HCT116 (cell line): ENCODE results near the gene UBAC2. TPM values are rescaled to one million over a fixed set of nuclear protein-coding genes. Genes with fewer than 3 reads are reported as not detected.

ENCODE experiments used
- ATAC-seq: fragments of 200-7000 bp; cut with Tn5 transposase; 2 replicates; pipeline ENCODE4 v1.9.1; 2020; ENCODE audit warnings: mild to moderate bottlenecking, moderate library complexity
- BruUV-seq: library from RNA; stranded (reverse); fragments of 400-500 nt; replicated peaks from 2 replicates; lab custom pipeline; 2021; lab: Mats Ljungman, UMichigan
- CTCF ChIA-PET: fragments of 300-600 bp; sonication (Branson Sonifier 250); formaldehyde crosslinking; loops from one replicate; lab custom pipeline; 2021; ENCODE audit warnings: antibody characterized with exemption; lab: Charles Lee
- POLR2A ChIA-PET: fragments of 300-600, 350-600 bp; sonication (Branson Sonifier 250); formaldehyde crosslinking; loops from one replicate; lab custom pipeline; 2021; ENCODE audit warnings: antibody characterized with exemption; lab: Charles Lee
- RAD21 ChIA-PET, 2 experiments: fragments of 300-600 bp; sonication (Branson Sonifier 250); formaldehyde crosslinking; loops; one replicate each; lab custom pipeline; 2023; ENCODE audit warnings: low total read pairs in 2 of 2; ENCODE audit not compliant: uncharacterized antibody in 2 of 2, unreplicated experiment in 2 of 2, low non-redundant PET in 1 of 2; lab: Charles Lee
- DNase-seq: peaks from one replicate; pipeline ENCODE4 v3.0.0-alpha.2; 2010; ENCODE audit warnings: low read depth, low spot score
- H2AFZ ChIP-seq: fragments of 200-600 bp; shearing (Covaris generic), sonication (generic); 2 replicates; pipeline ENCODE4 v1.6.1; 2017; ENCODE audit warnings: low read depth, mixed run types, mixed read lengths, antibody characterized with exemption, low read length; ENCODE audit not compliant: poor library complexity, severe bottlenecking
- H3K27ac ChIP-seq: 2 replicates; pipeline ENCODE4 v1.5.1; 2012; ENCODE audit warnings: low read depth, low read length
- H3K27me3 ChIP-seq: fragments of 200-600 bp; sonication (generic); 2 replicates; pipeline ENCODE4 v1.6.1; 2016; ENCODE audit warnings: mixed run types, low read length, mixed read lengths; ENCODE audit not compliant: insufficient read depth
- H3K36me3 ChIP-seq, 2 experiments: fragments of 200-500 bp in 1 of 2; fragments of 200-600 bp in 1 of 2; sonication (Bioruptor generic) in 1 of 2; sonication (generic) in 1 of 2; 2 replicates each; pipeline versions ENCODE4 v1.5.1 to v1.6.1; 2014 to 2016; ENCODE audit warnings: low read length in 2 of 2, inconsistent platforms in 1 of 2, mixed read lengths in 1 of 2, mixed run types in 1 of 2; ENCODE audit not compliant: insufficient read depth in 2 of 2, control insufficient read depth in 1 of 2
- H3K4me1 ChIP-seq, 2 experiments: fragments of 200-600 bp in 1 of 2; sonication (generic) in 1 of 2; 2 replicates each; pipeline versions ENCODE4 v1.5.1 to v1.6.1; 2012 to 2017; ENCODE audit warnings: low read length in 2 of 2, inconsistent platforms in 1 of 2, mild to moderate bottlenecking in 1 of 2, mixed read lengths in 1 of 2, mixed run types in 1 of 2, moderate library complexity in 1 of 2; ENCODE audit not compliant: insufficient read depth in 2 of 2, control insufficient read depth in 1 of 2
- H3K4me2 ChIP-seq: fragments of 200-600 bp; sonication (generic); 2 replicates; pipeline ENCODE4 v1.6.1; 2017; ENCODE audit warnings: mixed run types, low read length, mixed read lengths
- H3K4me3 ChIP-seq, 2 experiments: fragments of 200-600 bp in 1 of 2; sonication (generic) in 1 of 2; replicated peaks in 1 of 2; 2 replicates each; pipeline ENCODE4 v1.5.1; 2011 to 2016; ENCODE audit warnings: low read length in 2 of 2, control low read depth in 1 of 2, low read depth in 1 of 2, mild to moderate bottlenecking in 1 of 2, mixed read lengths in 1 of 2, mixed run types in 1 of 2
- H3K79me2 ChIP-seq: fragments of 200-600 bp; sonication (generic); 2 replicates; pipeline ENCODE4 v1.6.1; 2017; ENCODE audit warnings: mild to moderate bottlenecking, mixed run types, low read length, moderate library complexity, mixed read lengths; ENCODE audit not compliant: insufficient read depth
- H3K9ac ChIP-seq: fragments of 200-600 bp; sonication (generic); 2 replicates; pipeline ENCODE4 v1.6.1; 2016; ENCODE audit warnings: low read length, mixed read lengths
- H3K9me2 ChIP-seq: fragments of 200-600 bp; sonication (generic), shearing (Covaris generic); 2 replicates; pipeline ENCODE4 v1.6.1; 2017; ENCODE audit warnings: mixed run types, mild to moderate bottlenecking, moderate library complexity; ENCODE audit not compliant: insufficient read depth
- H3K9me3 ChIP-seq, 2 experiments: fragments of 200-500 bp in 1 of 2; fragments of 200-600 bp in 1 of 2; sonication (Bioruptor generic) in 1 of 2; sonication (generic) in 1 of 2; 2 replicates each; pipeline ENCODE4 v1.6.1; 2014 to 2017; ENCODE audit warnings: low read length in 2 of 2, mixed read lengths in 2 of 2, inconsistent platforms in 1 of 2, low read depth in 1 of 2, mild to moderate bottlenecking in 1 of 2, mixed run types in 1 of 2, moderate library complexity in 1 of 2; ENCODE audit not compliant: control insufficient read depth in 1 of 2, insufficient read depth in 1 of 2
- H4K20me1 ChIP-seq: fragments of 200-600 bp; sonication (generic), shearing (Covaris generic); 2 replicates; pipeline ENCODE4 v1.6.1; 2017; ENCODE audit warnings: mixed run types, mild to moderate bottlenecking, moderate library complexity; ENCODE audit not compliant: insufficient read depth
- CEBPB ChIP-seq: IDR thresholded peaks from 2 replicates; pipeline ENCODE4 v1.6.1; 2012; ENCODE audit warnings: low read depth
- EGR1 ChIP-seq: IDR thresholded peaks from 2 replicates; pipeline ENCODE4 v1.6.1; 2012; ENCODE audit warnings: low read depth
- ELF1 ChIP-seq: IDR thresholded peaks from 2 replicates; pipeline ENCODE4 v1.6.1; 2012; ENCODE audit warnings: low read depth, borderline replicate concordance
- EZH2phosphoT487 ChIP-seq: fragments of 200-600 bp; IDR thresholded peaks from 2 replicates; pipeline ENCODE4 v1.6.1; 2018; ENCODE audit warnings: antibody characterized with exemption, borderline replicate concordance
- FOSL1 ChIP-seq: IDR thresholded peaks from 2 replicates; pipeline ENCODE4 v1.6.1; 2012; ENCODE audit warnings: low read depth
- JUND ChIP-seq: IDR thresholded peaks from 2 replicates; pipeline ENCODE4 v1.6.1; 2012
- SRF ChIP-seq: IDR thresholded peaks from 2 replicates; pipeline ENCODE4 v1.6.1; 2012; ENCODE audit warnings: low read depth
- TCF7L2 ChIP-seq: IDR thresholded peaks from 2 replicates; pipeline ENCODE4 v1.7.0; 2011; ENCODE audit warnings: borderline replicate concordance, inconsistent platforms; ENCODE audit not compliant: insufficient read depth, insufficient read length; ENCODE audit errors: extremely low read depth
- ZBTB33 ChIP-seq: IDR thresholded peaks from 2 replicates; pipeline ENCODE4 v1.6.1; 2011; ENCODE audit warnings: mild to moderate bottlenecking, low read length, moderate library complexity; ENCODE audit not compliant: insufficient replicate concordance; ENCODE audit errors: extremely low read depth
- ZFX ChIP-seq: fragments of 450-650 bp; IDR thresholded peaks from 2 replicates; pipeline ENCODE4 v1.6.1; 2017
- intact Hi-C: fragments of 100-400 bp; cut with micrococcal nuclease; formaldehyde crosslinking; loops from 2 replicates; pipeline ENCODE4 v1.10.0; 2022
- total RNA-seq: library from RNA; stranded (reverse); gene quantifications from one replicate; pipeline ENCODE4 v1.2.1, GENCODE V29; 2021; ENCODE audit not compliant: unreplicated experiment
- TF ChIP-seq, protein P1 (sequence below), 3 experiments: fragments of 200-600 bp in 1 of 3; sonication (generic) in 1 of 3; IDR thresholded peaks in 2 of 3; conservative IDR thresholded peaks in 1 of 3; 2 replicates each; pipeline ENCODE4 v1.5.1; 2012 to 2017; ENCODE audit warnings: low read depth in 2 of 3, low read length in 2 of 3, antibody characterized with exemption in 1 of 3, borderline replicate concordance in 1 of 3, control low read depth in 1 of 3, mild to moderate bottlenecking in 1 of 3, mixed read lengths in 1 of 3, mixed run types in 1 of 3, moderate library complexity in 1 of 3; ENCODE audit not compliant: insufficient read depth in 1 of 3

UBAC2 gene
- total RNA-seq, 1 experiment from 2014 or later, result 67.4 TPM

DNA sequence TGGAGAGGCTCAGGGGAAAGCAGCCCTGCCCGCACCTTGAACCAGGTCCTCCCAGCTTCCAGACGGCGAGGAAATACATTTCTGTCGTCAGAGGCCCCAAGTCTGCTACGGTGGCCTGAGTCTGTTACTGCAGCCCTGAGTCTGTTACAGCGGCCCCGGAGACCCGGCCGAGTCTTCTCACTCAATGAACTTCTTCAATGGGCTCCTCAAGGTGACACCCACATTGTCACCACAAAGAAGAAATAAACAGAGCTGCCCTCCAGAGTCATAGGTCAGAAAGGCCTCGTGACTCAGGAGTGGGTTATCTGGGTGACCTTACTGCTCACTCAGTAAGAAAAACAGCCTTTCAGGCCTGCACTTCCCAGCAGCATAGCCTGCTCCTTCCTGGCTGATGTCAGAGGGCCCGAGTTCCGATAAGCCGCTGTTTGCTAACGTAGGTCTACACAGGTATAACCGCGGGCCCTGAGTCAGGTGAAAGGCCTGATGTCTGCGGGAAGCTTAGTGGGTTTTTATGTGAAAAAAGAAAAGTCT lies 233.7 kb downstream of the UBAC2 start:
- intact Hi-C loops, result no loop called here
- Histone ChIP-seq H3K27ac (no peak overlapping the region), H3K79me2 (no peaks in the 10 kb centered on the region), H2AFZ (no peak overlapping the region), H3K4me1 (peaks cover 6 to 44% of the 10 kb centered on the region in 2 experiments; a peak in 3 of 4 replicates), H3K9ac (no peak overlapping the region), H3K9me3 (no peaks in the 10 kb centered on the region), H3K4me2 (peak overlapping the region; percentile 23), H3K36me3 (no peaks in the 10 kb centered on the region), H4K20me1 (no peaks in the 10 kb centered on the region), H3K27me3 (no peaks in the 10 kb centered on the region), H3K9me2 (no peaks in the 10 kb centered on the region), H3K4me3 (no peak overlapping the region)
- TF ChIP-seq, protein P1, sequence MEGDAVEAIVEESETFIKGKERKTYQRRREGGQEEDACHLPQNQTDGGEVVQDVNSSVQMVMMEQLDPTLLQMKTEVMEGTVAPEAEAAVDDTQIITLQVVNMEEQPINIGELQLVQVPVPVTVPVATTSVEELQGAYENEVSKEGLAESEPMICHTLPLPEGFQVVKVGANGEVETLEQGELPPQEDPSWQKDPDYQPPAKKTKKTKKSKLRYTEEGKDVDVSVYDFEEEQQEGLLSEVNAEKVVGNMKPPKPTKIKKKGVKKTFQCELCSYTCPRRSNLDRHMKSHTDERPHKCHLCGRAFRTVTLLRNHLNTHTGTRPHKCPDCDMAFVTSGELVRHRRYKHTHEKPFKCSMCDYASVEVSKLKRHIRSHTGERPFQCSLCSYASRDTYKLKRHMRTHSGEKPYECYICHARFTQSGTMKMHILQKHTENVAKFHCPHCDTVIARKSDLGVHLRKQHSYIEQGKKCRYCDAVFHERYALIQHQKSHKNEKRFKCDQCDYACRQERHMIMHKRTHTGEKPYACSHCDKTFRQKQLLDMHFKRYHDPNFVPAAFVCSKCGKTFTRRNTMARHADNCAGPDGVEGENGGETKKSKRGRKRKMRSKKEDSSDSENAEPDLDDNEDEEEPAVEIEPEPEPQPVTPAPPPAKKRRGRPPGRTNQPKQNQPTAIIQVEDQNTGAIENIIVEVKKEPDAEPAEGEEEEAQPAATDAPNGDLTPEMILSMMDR (IDR thresholded peaks at IDR 0.05 in 2 of 3, conservative IDR thresholded peaks at IDR 0.05 in 1 of 3; ENCODE audit: borderline replicate concordance in 1 of 3, insufficient read depth in 1 of 3, low read depth in 2 of 3, low read length in 2 of 3), result peak in 1 of 3 experiments; percentile 27; a peak in 2 of 6 replicates
- TF ChIP-seq ZFX, result no peak
- CTCF ChIA-PET, result interaction anchor here (1.0 to 7.9 kb wide), 4 partner anchors 12 to 258 kb away, joined by 3 to 90 read pairs (median 12); no protein-coding TSS in a partner anchor
- ATAC-seq (peak; percentile 22; the same call in 1 of the 2 replicates), DNase-seq (no peak)
- BruUV-seq, result no TSS peak
- POLR2A ChIA-PET, result no interaction called here
- RAD21 ChIA-PET, result no interaction called here

GRCh38 chr13:99435116-99435515 lies 234.5 kb downstream of the UBAC2 start:
- intact Hi-C loops, result no loop called here
- Histone ChIP-seq H3K9me2 (no peaks in the 10 kb centered on the region), H3K9me3 (no peaks in the 10 kb centered on the region), H3K9ac (no peak overlapping the region), H3K36me3 (no peaks in the 10 kb centered on the region), H3K4me2 (no peak overlapping the region), H2AFZ (no peak overlapping the region), H3K4me1 (peaks cover 6 to 44% of the 10 kb centered on the region in 2 experiments; a peak in 3 of 4 replicates), H3K4me3 (no peak overlapping the region), H3K27me3 (no peaks in the 10 kb centered on the region), H3K79me2 (no peaks in the 10 kb centered on the region), H3K27ac (no peak overlapping the region), H4K20me1 (no peaks in the 10 kb centered on the region)
- BruUV-seq, result no TSS peak
- ChIA-PET CTCF (interaction anchor here (1.4 to 7.9 kb wide), 4 partner anchors 11 to 258 kb away, joined by 3 to 90 read pairs (median 14); no protein-coding TSS in a partner anchor), RAD21 (no interaction called here), POLR2A (no interaction called here)
- ATAC-seq, result no peak
- DNase-seq, result no peak
- no peak for TF ChIP-seq ZBTB33
- no peak for TF ChIP-seq FOSL1
- TF ChIP-seq CEBPB, result no peak
- no peak for TF ChIP-seq EZH2phosphoT487
- TF ChIP-seq TCF7L2, result no peak
- TF ChIP-seq JUND, result no peak
- TF ChIP-seq, protein P1 (IDR thresholded peaks at IDR 0.05 in 2 of 3, conservative IDR thresholded peaks at IDR 0.05 in 1 of 3; ENCODE audit: borderline replicate concordance in 1 of 3, insufficient read depth in 1 of 3, low read depth in 2 of 3, low read length in 2 of 3), result no peak
- no peak for TF ChIP-seq ELF1
- TF ChIP-seq SRF, result no peak
- no peak for TF ChIP-seq EGR1
